ENCODE data around the gene KCNJ3.

KCNJ3 gene

DNA sequence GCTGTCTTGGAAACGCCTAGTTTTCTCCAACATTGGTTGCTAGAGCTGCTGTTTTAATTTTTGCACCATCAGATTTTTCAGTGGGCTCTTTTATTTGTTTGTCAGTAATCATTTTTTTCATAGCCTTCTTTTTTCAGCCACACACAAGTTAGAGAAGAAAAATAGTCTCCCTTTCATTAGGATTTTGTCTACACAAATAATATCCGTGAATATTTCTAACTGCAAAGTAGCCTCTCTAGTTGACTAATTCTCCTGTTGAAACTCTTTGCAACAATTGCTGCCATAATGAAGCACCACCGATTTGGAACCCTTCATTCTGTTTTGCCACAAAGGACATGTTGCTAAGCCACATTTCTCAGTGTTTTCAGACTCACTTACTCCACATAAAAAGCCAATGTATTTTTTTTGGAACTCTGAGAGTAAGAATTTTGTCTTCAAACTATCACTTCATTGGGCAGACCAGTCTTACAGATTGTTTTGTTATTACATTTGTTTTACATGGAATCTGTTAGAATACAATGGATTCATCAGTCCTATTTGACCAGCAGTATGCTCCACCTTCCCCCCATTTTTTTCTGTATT lies 9.6 kb downstream of the KCNJ3 start:
- DNase-seq (ENCODE audit: low read depth): no peak

DNA sequence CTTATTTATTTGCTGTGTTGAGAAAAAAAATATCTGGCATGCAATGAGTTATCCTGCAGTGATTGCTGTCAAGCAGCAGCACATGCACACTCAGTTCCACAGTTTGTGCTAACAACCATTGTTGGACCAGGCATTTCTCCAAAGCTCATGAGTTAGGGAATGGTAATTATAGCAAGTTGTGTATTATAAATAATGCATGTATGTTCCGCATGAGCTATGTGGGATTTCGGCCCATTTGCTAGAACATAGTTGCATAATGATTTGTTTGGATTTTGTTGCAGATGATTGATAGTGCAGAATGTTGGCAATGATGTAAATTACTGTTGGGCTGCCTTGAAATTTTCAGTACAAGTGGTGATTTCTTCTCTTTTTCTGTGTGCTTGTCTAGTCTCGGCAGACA lies 10.7 kb downstream of the KCNJ3 start:
- no peak for DNase-seq (ENCODE audit: low read depth)

DNA sequence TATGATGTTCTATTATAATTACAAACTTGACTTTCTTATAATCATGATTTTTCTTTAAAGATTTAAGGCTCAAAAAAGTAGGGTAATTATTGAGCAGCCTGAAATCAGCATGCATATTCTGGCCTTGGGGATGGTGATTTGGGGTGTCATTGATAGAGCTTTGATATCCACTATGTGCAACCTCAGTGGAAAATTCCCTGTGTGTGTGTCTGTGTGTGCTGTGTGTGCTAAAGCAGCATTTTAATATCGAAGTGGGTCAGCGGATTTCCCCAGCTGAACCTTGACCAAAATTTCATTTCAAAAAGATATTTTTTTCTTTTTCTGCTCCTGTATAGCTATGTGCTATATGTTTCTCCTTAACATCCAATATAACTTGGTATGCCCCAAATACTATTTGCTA lies 11.6 kb downstream of the KCNJ3 start:
- no peak for DNase-seq (ENCODE audit: low read depth)

DNA sequence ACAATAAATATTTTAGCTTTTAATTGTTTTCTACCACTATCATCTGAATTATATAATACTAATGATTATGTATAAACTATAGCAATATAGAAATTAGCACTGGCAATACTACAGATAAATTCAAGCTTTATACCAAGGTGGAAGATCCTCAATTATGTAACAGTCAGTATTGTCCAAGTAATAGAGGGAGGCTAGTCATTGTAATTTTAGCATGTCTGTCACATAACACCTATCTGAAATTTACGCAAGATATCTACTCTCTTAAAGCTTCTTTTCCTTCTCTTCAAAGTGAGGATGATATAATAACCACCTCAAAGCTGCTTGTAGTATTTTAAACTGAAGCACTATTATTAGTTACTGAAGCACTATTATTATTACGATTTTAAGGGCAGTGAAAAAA lies 12.2 kb downstream of the KCNJ3 start:
- no peak for DNase-seq (ENCODE audit: low read depth)

DNA sequence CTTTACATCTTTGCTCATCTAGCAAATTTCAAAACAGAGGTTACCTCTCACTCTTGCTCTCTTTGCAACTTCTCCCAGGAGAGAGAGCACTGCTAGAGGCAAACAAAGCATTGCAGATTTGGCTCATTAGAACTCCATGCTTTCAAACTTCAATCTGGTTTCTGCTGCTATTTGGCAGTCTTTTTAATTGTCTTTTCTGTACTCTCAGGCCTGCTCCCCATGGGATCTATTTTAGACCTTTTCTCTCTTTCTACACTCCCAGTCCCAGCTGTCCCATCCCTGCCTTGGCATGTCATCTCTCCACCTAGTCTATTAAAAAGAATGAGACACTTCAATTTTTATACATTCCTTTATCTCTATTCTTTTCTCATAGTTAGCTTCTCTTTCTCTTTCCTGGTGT lies 15.2 kb downstream of the KCNJ3 start:
- no peak for DNase-seq (ENCODE audit: low read depth)

DNA sequence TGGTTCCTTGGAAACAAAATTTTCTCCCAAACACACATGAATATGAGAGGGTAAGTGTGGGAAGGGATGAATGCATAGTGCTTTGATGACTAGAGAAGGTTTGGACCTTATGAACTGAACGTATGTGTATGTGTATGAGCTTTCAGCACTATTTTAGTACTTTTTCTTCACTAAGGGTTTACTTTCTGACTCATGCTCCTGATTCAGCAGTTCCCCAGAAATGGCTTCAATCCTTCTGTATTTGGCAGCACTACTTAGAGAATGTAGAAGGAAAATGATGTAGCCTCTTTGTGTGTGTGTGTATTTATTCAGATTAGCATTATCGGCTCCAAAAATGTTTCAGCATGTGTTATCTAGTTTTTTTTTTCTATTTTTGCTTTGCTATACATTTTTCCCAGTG lies 22.2 kb downstream of the KCNJ3 start:
- DNase-seq (ENCODE audit: low read depth): peak; percentile 9

DNA sequence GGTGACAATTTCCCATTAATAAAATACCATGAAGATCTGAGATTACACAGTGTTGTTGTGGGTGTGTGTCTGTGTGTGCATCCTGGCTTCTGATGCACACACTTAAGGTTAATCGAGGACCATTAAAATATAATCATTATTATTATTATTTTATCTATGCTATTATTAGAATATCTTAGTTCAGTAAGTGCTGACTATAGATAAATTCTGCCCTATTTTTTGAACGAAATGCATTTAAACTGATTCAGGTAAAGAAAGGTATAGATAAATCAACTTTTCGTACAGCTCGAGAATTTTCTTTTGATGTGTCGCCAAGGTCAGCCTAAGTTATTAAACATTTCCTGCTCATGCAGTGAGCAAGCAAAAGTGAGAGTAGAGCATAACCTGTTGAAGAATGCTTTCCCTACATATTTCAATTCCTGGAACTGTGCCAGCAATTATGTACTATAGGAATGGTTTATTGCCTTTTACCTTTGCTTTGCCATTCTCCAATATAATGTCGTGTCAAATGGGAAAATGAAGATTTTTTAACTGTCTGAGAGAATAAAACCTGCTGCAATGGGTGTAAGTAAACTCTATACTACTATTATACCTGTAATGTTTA lies 25.8 kb downstream of the KCNJ3 start:
- no peak for DNase-seq (ENCODE audit: low read depth)

DNA sequence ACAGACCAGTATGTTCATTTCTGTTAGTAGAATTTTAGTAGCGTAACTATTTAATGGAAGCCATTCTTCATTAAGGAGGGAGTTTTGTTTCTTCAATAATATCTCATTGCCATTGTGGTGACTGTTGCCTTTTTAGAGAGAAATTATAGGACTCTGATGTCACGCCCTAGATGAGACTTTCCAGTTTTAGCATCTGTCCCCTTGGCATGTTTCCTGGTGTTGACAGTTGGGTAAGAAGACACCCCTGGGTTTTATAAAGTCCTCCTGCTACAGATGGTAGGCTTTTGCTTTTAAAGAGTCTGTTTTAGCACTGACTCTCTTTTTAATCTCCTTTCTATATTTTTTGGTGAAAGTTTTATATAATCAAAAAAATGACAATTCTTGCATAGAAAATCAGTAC lies 41.9 kb downstream of the KCNJ3 start:
- DNase-seq (ENCODE audit: low read depth): no peak

DNA sequence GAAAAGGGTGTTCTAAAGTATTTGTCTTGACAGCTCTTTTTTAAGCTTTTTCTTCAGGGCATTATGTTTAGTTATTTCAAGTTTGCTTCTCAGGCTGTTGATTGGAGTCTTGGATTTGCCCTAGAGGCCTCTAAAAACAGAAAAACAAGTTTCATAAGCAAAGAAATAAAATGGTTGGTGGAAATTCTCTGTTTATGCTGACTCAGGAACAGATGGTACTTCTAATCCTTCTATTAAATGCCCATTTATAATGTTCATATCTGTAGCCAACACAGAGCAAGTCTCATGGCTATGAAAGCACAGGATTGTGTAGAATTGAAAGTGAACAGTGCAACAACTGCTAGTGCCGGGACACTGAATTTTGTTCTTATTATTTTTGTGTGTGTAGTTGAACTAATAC lies 60.4 kb downstream of the KCNJ3 start:
- DNase-seq (ENCODE audit: low read depth): no peak

DNA sequence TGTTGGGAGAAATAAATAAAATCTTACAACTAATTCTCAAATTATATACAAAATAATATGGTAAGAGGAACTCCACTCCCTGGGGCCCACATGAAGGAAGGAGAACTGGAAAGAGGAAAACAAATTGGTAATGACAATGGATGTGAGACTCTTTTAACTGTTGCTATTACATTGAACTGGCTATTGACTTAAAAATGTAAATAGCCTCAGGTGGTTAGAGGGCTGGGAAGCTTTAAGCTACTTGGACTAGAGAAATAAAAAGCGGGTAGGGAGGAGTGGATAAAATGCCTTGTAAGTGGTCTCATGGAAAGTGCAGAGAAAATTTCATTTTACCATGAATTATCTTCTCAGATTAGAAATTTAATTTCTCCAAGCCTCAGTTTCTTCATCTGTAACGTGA lies 64.1 kb downstream of the KCNJ3 start:
- no peak for DNase-seq (ENCODE audit: low read depth)

DNA sequence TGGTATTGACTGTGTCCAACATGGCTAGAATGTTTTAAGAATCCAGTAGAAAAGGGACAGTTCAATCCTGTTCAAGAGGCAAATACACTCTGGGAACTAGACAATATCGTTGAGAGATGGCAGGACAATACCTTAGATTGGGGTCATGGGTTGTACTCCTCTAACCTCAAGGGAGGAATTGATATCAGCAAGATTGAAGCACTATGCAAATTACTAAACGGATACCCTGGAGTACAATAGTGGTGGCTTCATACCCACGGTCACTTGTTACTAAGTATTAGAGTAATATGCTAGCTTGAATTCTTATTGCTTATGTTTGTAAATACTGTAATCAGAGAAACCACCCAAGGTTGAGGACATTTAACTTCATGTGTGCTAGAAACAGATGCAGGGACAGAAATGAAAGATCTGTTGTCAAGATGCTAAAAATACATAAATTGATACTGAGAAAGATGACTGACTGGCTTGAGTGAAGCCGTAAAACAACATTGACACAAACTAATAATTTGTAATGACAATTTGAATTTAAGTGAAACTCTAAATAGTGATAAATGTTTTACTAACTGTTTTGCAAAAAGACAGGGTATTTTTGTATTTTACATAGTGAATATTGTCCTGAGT lies 73.3 kb downstream of the KCNJ3 start:
- no peak for DNase-seq (ENCODE audit: low read depth)

DNA sequence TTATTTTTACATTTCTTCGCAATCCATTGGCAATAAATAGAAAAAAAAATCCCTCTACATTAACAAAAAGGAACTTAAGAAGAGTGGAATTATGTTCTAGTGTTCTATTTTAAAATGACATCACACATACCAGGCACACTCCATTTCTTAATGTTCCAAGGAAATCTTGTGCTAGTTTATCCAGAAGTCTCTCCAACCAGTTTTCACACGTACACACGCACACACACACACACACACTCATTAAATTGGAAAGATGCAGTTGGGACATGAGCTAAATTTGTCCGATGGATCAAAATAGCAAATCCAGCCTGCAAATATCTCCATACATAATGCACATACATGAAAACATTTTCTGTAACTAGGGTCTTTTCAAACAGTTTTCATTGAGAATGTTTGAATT lies 78.3 kb downstream of the KCNJ3 start:
- no peak for DNase-seq (ENCODE audit: low read depth)

DNA sequence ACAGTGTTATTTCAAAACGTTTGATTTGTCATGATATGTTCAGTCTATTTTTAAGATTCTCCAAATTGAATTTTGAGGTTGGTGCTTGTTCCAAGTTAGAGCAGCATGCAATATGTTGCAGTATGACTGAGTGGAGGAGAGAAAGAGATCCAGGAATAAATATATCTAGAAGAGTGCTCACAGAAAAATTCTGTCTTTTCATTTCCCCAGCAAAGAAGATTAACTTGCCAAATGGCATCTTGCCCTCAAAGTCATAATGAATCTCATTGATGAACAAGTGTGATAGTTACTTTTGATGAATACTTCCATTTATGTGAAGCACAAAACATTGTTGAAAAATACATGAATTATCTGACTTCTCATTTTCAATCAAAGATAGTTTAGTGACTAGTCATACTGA lies 95.9 kb downstream of the KCNJ3 start:
- DNase-seq (ENCODE audit: low read depth): no peak

DNA sequence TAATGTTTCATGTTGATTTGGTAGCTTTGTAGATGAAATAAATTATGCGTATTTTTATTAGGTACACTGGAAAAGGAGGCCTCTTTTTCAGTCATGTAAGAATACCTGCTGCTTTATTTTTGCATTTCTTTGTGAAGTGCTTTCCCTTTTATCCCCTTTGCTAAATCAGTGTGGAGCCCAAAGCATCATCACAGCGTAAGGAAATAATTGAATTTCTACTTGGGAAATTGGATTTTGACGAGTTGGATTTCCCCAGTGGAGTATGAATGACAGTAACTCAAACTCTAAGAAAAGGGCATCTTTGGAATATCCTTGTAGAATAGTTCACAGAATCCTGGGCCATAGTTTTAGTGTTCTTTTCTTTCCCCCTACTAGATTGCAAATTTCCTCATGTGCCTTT lies 97.2 kb downstream of the KCNJ3 start:
- no peak for DNase-seq (ENCODE audit: low read depth)

DNA sequence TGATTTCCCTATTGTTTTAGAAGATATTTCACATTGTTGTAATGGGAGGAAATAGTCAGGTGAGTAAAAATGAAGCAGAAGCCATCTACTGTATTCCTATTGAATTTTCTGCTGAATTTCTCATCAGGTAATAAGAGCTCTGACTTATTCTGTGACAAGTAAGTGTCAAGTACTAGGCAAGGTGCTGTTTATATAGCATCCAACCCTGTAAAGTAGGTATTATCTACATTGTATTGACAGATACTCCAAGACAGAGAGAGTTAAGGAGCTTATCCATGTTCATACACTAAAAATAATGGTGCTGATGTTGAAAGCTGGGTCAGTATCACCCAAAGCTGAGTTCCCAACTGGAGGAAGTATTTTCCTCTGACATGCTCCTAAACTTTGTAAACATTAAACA lies 106.0 kb downstream of the KCNJ3 start:
- no peak for DNase-seq (ENCODE audit: low read depth)

DNA sequence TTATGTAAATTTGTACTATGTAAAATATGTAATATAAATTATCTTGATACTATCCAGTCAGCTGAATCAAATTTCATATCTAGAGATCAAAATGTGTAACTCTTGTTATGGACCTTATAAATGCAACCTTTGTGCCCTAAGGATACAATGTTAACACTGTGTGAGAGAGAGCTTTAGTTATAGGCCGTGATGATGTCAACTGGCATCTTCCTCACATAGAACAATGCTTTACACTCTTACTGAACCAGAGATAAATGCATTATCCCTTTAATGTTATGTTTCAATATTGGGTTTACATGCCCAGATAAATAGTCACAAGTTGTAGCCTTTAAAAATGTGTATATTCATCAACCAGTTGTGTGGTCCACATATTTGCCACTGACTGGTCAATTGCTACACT lies 115.1 kb downstream of the KCNJ3 start:
- no peak for DNase-seq (ENCODE audit: low read depth)

DNA sequence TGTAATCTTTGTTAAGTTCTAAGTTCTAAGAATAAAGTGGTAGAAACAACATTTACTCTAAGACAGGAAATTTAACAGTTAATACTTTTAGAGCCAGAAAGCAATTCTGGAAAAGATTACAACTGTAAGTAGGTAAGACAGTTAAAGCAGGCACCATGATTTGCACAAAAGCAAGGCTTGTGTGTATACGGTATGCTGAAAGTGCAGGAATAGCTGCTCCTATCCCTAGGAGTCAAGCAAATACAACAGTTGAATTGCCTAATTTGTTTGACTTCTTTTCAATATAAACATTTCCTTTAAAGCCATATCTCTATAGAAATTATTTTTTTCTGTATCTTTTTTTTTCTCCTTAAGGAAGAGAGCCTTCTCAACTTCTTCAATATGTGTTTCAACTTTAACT lies 116.4 kb downstream of the KCNJ3 start:
- DNase-seq (ENCODE audit: low read depth): no peak

DNA sequence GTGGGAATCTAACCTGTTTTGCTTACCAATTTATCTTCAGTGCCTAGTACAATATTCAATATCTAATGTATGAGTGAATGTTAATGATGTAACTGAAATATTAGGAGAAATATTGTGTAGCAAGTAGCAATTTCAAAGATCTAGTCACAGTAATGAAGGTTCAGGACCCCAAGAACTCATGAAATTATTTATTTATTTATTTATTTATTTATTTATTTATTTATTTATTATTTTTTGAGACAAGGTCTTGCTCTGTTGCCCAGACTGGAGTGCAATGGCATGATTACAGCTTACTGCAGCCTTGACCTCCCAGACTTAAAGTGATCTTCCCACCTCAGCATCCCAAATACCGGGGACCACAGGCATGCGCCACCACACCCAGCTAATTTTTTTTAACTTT lies 126.9 kb downstream of the KCNJ3 start:
- DNase-seq (ENCODE audit: low read depth): no peak

DNA sequence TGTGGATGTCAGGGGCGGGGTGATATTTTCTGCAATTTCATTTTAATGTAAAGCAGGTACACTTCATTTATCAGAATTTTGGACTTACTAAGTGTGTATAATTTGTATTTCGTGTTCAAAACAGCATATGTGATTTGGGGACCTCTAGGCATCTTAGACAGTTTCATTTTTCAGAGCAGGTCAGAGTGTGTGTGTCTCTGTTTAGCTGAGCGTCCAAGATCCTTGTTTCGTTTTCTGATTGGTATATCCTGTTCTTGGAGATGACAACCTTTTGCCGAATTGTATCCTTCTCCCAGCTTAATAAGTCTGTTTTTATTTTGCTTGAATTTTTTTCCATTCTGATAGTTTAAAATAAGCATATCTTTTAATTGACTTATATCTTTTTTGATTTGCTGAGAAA lies 128.3 kb downstream of the KCNJ3 start:
- no peak for DNase-seq (ENCODE audit: low read depth)

DNA sequence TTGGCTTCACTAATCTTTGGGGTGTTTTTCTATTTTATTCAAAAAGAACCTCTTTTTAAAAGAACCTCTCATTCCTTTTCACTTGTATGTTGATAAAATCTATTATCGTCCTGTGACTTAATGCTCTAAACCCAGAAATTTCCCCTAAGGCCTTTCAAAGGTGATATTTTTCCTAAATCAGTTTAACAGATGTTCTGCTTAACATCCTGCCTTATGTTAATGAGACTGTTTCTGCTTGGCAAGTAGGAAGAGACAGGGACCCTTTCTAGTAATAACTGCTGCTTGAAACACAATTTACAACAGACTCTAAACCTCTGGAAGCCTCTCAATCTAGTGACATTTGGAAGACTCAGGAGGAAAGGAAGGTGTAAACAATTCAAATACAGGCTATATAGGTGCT lies 128.8 kb downstream of the KCNJ3 start:
- DNase-seq (ENCODE audit: low read depth): no peak

DNA sequence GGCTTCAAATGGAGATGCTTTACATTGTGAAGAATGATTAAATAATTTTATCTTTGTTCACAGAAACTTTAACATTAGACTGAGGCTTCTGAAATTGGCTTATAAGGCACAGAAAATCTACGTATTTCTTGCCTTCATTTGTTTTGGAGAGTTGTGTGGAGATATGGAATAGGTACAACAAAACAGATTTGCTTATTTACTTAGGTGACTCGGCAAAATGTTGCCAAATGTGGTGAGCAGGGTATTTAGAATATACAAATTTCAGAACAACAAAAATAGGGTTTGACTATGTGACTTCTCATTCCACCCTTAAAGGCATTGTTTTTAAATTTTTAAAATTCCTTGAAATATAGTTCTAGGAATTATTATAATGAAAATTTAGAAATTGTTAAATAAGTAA lies 134.2 kb downstream of the KCNJ3 start:
- DNase-seq (ENCODE audit: low read depth): no peak

DNA sequence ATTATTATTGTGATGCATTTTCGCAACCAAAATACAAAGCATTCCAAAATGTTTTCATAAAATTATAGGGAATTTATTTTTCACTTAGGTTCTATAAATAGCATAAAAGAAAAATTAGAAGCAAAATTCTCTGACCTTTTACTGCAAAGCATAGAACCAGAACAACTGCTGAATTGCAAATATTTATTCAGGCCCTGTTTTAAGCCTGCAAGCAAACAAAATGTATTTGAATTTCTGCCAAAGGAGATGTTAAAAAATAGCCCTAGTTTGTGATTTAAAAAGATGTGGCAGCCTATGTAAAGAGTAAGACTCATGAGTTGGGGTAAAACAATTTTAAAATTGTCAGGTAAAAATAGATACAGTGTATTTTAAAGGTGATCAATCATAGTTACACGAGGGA lies 138.1 kb downstream of the KCNJ3 start:
- no peak for DNase-seq (ENCODE audit: low read depth)

DNA sequence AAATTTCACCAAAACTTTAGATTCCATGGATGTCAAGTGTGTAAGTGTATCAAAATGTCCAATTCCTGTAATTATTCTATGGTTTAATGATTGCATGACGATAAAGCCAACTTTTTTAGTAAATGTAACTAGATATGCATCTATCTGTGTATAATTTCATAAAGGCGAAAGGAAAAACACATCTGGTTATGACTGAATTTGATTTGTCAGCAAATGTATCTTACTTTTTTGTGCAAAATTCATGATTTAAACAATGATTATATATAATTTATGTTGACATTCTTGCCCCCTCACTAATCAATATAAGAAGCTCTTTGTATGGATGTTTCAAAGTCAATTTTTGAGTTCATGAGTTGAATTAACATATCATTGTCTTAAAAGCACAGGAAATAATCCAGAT lies 138.5 kb downstream of the KCNJ3 start:
- DNase-seq (ENCODE audit: low read depth): no peak

DNA sequence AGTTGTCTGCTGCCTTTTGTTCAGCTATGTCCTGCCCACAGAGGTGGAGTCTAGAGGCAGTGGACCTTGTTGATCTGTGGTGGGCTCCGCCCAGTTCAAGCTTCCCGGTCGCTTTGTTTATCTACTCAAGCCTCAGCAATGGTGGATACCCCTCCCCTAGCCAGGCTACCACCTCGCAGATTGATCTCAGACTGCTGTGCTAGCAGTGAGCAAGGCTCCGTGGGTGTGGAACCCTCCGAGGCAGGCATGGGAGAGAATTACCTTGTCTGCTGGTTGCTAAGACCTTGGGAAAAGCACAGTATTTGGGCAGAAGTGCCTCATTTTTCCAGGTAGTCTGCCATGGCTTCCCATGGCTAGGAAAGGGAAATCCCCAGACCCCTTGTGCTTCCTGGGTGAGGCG lies 146.0 kb downstream of the KCNJ3 start:
- DNase-seq (ENCODE audit: low read depth): no peak

All from stromal cell of bone marrow (primary cell).